ENCODE results near the gene TNFSF15.

Gene TNFSF15

DNA sequence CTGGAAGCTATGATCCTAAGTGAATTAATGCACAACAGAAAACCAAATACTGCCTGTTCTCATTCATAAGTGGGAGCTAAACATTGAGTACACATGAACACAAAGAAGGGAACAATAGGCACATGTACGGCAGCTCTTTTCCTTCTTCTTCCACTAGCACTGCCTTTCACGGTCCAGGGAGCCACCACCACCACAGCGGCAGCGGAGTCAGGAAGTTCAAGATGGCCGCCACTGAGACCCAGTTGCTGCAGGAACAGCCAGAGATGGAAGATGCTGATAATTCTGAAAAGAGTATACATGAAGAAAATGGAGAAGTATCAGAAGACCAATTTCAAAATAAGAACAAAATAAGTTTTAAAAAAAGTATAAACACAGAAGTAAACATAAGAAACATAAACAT, 39.5 kb upstream of the TNFSF15 start:
- ChIA-PET POLR2A (no interaction called here), CTCF (no interaction called here)
- no peak for DNase-seq (ENCODE audit: extremely low spot score)
- TF ChIP-seq FOXA1 (IDR thresholded peaks at IDR 0.05) (no peak), SP1 (IDR thresholded peaks at IDR 0.05) (no peak), CTBP1 (IDR thresholded peaks at IDR 0.05; ENCODE audit: borderline replicate concordance) (no peak), FOXK2 (IDR thresholded peaks at IDR 0.05) (no peak), TARDBP (IDR thresholded peaks at IDR 0.05) (no peak), NFRKB (IDR thresholded peaks at IDR 0.05) (no peak), SUZ12 (IDR thresholded peaks at IDR 0.05) (no peak), HDGF (IDR thresholded peaks at IDR 0.05; ENCODE audit: borderline replicate concordance) (no peak), LEF1 (IDR thresholded peaks at IDR 0.05; ENCODE audit: borderline replicate concordance) (no peak), L3MBTL2 (conservative IDR thresholded peaks at IDR 0.05) (no peak), FOXM1 (IDR thresholded peaks at IDR 0.05; ENCODE audit: borderline replicate concordance) (no peak), PKNOX1 (IDR thresholded peaks at IDR 0.05) (no peak), ZNF384 (IDR thresholded peaks at IDR 0.05) (no peak), ARNT (IDR thresholded peaks at IDR 0.05) (no peak), ELF4 (IDR thresholded peaks at IDR 0.05) (no peak), BHLHE40 (IDR thresholded peaks at IDR 0.05; ENCODE audit: borderline replicate concordance) (no peak)

DNA sequence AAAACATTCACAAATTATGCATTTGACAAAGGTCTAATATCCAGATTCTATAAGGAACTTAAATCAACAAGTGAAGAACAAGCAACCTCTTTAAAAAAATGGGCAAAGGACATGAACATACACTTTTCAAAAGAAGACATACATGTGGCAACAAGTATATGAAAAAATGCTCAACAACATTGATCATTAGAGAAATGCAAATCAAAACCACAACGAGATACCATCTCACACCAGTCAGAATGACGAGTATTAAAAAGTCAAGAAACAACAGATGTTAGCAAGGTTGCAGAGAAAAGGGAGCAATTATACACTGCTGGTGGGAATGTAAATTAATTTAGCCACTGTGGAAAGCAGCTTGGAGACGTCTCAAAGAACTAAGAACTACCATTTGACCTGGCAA, 38.9 kb upstream of the TNFSF15 start:
- POLR2A ChIA-PET = no interaction called here
- TF ChIP-seq HDGF (IDR thresholded peaks at IDR 0.05; ENCODE audit: borderline replicate concordance) (no peak), SP1 (IDR thresholded peaks at IDR 0.05) (no peak), CTBP1 (IDR thresholded peaks at IDR 0.05; ENCODE audit: borderline replicate concordance) (no peak), FOXK2 (IDR thresholded peaks at IDR 0.05) (no peak), ARNT (IDR thresholded peaks at IDR 0.05) (no peak), L3MBTL2 (conservative IDR thresholded peaks at IDR 0.05) (no peak), BHLHE40 (IDR thresholded peaks at IDR 0.05; ENCODE audit: borderline replicate concordance) (no peak), PKNOX1 (IDR thresholded peaks at IDR 0.05) (no peak), SUZ12 (IDR thresholded peaks at IDR 0.05) (no peak), NFRKB (IDR thresholded peaks at IDR 0.05) (no peak), LEF1 (IDR thresholded peaks at IDR 0.05; ENCODE audit: borderline replicate concordance) (no peak), FOXA1 (IDR thresholded peaks at IDR 0.05) (no peak), ELF4 (IDR thresholded peaks at IDR 0.05) (no peak)
- DNase-seq (ENCODE audit: extremely low spot score) = no peak
- CTCF ChIA-PET = no interaction called here

GRCh38 chr9:114837923-114838322, 32.1 kb upstream of the TNFSF15 start:
- no peak for TF ChIP-seq ARNT (IDR thresholded peaks at IDR 0.05)
- no peak for TF ChIP-seq LEF1 (IDR thresholded peaks at IDR 0.05; ENCODE audit: borderline replicate concordance)
- no peak for TF ChIP-seq CTBP1 (IDR thresholded peaks at IDR 0.05; ENCODE audit: borderline replicate concordance)
- no peak for TF ChIP-seq TARDBP (IDR thresholded peaks at IDR 0.05)
- TF ChIP-seq SP1 (IDR thresholded peaks at IDR 0.05) = no peak
- no peak for TF ChIP-seq FOXA1 (IDR thresholded peaks at IDR 0.05)
- no peak for TF ChIP-seq ELF4 (IDR thresholded peaks at IDR 0.05)
- TF ChIP-seq PKNOX1 (IDR thresholded peaks at IDR 0.05) = no peak
- TF ChIP-seq HDGF (IDR thresholded peaks at IDR 0.05; ENCODE audit: borderline replicate concordance) = no peak
- TF ChIP-seq L3MBTL2 (conservative IDR thresholded peaks at IDR 0.05) = no peak
- TF ChIP-seq BHLHE40 (IDR thresholded peaks at IDR 0.05; ENCODE audit: borderline replicate concordance) = no peak
- TF ChIP-seq ZNF384 (IDR thresholded peaks at IDR 0.05) = no peak
- no peak for TF ChIP-seq FOXK2 (IDR thresholded peaks at IDR 0.05)
- TF ChIP-seq SUZ12 (IDR thresholded peaks at IDR 0.05) = no peak
- no peak for TF ChIP-seq NFRKB (IDR thresholded peaks at IDR 0.05)
- TF ChIP-seq FOXM1 (IDR thresholded peaks at IDR 0.05; ENCODE audit: borderline replicate concordance) = no peak
- ChIA-PET POLR2A (no interaction called here), CTCF (no interaction called here)
- no peak for DNase-seq (ENCODE audit: extremely low spot score)

GRCh38 chr9:114836769-114837168, 30.9 kb upstream of the TNFSF15 start:
- CTCF ChIA-PET = no interaction called here
- POLR2A ChIA-PET = no interaction called here

DNA sequence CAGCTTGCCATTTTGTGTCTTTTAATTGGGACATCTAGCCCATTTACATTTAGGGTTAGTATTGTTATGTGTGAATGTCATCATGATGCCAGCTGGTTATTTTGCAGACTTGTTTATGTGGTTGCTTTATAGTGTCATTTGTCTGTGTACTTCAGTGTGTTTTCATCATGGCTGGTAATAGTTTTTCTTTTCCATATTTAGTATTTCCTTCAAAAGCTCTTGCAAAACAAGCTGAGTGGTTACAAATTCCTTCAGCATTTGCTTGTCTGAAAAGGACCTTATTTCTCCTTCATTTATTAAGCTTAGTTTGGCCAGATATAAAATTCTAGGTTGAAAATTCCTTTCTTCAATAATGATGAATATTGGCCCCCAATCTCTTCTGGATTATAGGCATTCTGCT, 28.5 kb upstream of the TNFSF15 start:
- CTCF ChIA-PET = no interaction called here

More at GRCh38 chr9:114836769-114837168, 30.9 kb upstream of the TNFSF15 start:
- no peak for DNase-seq (ENCODE audit: extremely low spot score)
- no peak for TF ChIP-seq BHLHE40 (IDR thresholded peaks at IDR 0.05; ENCODE audit: borderline replicate concordance)

More for the DNA sequence above, 28.5 kb upstream of the TNFSF15 start:
- DNase-seq (ENCODE audit: extremely low spot score) = no peak
- TF ChIP-seq NFRKB (IDR thresholded peaks at IDR 0.05) (no peak), FOXK2 (IDR thresholded peaks at IDR 0.05) (no peak), HDGF (IDR thresholded peaks at IDR 0.05; ENCODE audit: borderline replicate concordance) (no peak), ZNF384 (IDR thresholded peaks at IDR 0.05) (no peak), LEF1 (IDR thresholded peaks at IDR 0.05; ENCODE audit: borderline replicate concordance) (no peak), ARNT (IDR thresholded peaks at IDR 0.05) (no peak), TARDBP (IDR thresholded peaks at IDR 0.05) (no peak), L3MBTL2 (conservative IDR thresholded peaks at IDR 0.05) (no peak), BHLHE40 (IDR thresholded peaks at IDR 0.05; ENCODE audit: borderline replicate concordance) (no peak), ELF4 (IDR thresholded peaks at IDR 0.05) (no peak), FOXM1 (IDR thresholded peaks at IDR 0.05; ENCODE audit: borderline replicate concordance) (no peak), PKNOX1 (IDR thresholded peaks at IDR 0.05) (no peak)
- POLR2A ChIA-PET = no interaction called here
